Stimulated activated CD8-positive, alpha-beta memory T cell treated with anti-CD3 and anti-CD28 coated beads, Interleukin-7, amount 100 ng/mL, for 48 hours (primary cell): Measurements from ENCODE around the gene LIPG.
"Not testable (repeated sequence)": the region's sequence is repeated elsewhere in the genome, so short reads cannot be mapped to it uniquely, and the experiment has no call there.

Experiments
- DNase-seq, 2 donors: peaks; one replicate each; pipeline ENCODE4 v3.0.0-alpha.2; 2020; ENCODE audit warnings: low read depth in 1 of 2; ENCODE audit errors: extremely low read depth in 1 of 2

LIPG gene

DNA sequence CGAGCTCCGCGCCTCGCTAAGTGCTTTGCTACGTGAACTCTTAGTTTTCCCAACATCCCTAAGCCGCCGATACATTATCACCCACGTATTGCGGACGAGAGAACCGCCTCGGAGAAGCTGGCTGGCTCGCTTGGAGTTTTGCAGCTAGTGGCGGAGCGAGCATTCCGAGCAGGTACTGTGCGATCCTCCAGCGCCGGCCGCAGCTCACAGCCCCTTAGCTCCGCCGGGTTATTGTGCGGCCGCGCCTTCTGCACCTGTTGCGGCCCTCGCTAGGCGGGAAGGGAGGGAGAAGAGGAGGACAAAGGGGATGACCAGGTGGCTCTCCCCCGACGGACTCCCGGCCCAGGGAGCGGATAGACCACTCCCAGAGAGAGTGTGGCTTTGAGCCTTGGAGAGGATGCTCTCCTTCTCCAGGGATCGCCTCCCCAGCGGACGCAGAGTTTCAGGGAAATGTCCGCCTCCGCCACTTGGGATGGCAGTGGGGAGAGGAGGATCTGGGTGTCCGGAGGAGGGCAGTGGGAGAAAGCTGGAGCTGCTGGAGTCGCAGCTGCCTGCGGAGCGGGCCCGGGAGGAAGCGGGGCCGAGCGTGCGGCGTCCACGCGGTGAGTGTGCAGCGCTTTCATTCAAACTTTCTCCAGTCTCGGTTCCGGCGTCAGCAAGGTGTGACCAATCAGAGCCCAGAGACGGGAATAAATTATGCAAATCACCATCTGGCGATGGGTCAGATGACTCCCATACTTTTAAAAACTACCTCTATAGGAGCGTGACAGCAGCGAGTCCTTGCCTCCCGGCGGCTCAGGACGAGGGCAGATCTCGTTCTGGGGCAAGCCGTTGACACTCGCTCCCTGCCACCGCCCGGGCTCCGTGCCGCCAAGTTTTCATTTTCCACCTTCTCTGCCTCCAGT, at the start of gene LIPG:
TSS of gene LIPG (plus strand) at position 769 of the 905 bp plus-strand sequence. CDS start 252 bp downstream, outside the sequence.
- DNase-seq: peak; percentile 19 to 25

DNA sequence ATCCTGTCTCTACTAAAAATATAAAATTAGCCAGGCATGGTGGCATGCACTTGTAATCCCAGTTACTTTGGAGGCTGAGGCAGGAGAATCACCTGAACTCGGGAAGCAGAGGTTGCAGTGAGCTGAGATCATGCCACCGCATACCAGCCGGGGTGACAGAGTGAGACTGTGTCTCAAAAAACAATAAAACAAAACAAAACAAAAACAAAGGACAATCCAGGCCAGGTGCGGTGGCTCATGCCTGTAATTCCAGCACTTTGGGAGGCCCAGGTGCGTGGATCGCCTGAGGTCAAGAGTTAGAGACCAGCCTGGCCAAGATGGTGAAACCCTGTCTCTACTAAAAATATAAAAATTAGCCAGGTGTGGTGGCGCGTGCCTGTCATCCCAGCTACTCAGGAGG, 49.0 kb upstream of the LIPG start:
- DNase-seq: not testable (repeated sequence)

DNA sequence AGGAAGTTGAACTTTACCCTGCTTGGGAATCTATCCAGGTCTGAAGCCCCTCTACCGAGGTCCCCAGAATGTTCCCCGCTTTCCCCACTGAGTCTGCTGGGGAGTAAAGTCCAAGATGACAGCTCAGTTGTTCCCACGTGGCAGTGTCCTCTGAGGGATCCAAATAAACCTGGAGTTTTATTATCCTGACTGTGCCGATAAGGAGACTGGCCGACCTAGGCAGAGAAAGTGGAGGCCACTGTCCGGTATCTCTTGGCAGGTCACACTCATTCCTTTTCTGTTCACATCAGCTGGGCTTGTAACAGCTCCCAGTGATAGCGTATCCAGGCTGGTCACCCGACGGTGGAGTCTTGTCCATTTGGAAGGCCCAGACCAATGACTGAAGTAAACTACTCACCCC, 47.3 kb upstream of the LIPG start:
- DNase-seq: no peak

DNA sequence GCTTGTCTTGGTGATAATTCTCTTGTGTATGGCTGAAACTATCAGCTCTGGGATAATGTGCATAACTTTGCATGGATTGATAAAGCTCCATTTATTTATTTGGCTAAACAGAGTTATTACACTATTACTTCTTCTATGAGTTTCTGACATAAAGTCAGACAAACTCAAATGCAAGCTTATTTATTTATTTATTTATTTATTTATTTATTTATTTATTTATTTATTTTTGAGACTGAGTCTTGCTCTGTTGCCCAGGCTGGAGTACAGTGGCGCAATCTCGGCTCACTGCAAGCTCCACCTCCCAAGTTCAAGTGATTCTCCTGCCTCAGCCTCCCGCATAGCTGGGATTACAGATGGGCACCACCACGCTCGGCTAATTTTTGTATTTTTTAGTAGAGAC, 46.9 kb upstream of the LIPG start:
- not testable (repeated sequence) for DNase-seq

DNA sequence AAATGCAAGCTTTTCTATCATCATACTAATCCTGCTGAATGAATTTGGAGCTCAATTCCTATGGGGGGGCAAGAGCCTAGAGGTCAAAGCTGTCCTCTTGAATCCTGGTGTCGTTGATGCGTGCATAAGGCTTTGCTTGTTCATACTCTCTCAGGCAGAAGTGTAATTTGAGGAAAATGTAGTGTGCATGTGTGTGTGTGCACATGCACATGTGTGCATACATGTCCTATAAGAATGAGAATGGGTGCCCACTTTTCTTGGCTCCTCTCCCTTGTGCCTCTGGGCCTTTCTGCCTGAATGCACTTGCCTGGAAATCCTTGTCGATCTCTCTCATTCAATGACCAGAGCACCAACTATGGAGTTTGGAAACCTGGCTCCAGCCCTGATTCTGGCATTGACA, 46.3 kb upstream of the LIPG start:
- no peak for DNase-seq

DNA sequence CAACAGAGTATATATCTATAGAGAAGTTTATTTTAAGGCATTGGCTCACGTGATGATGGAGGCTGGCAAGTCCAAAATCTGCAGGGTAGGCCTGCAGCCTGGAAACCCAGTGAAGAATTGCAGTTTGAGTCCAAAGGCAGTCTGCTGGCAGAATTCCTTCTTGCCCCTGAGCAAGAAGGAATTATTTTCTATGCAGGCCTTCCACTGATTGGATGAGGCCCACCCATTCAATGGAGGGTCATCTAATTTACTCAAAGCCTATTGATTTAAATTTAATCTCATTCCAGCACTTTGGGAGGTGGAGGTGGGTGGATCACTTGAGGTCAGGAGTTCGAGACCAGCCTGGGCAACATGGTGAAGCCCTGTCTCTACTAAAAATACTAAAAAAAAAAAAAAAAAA, 44.4 kb upstream of the LIPG start:
- DNase-seq: no peak

DNA sequence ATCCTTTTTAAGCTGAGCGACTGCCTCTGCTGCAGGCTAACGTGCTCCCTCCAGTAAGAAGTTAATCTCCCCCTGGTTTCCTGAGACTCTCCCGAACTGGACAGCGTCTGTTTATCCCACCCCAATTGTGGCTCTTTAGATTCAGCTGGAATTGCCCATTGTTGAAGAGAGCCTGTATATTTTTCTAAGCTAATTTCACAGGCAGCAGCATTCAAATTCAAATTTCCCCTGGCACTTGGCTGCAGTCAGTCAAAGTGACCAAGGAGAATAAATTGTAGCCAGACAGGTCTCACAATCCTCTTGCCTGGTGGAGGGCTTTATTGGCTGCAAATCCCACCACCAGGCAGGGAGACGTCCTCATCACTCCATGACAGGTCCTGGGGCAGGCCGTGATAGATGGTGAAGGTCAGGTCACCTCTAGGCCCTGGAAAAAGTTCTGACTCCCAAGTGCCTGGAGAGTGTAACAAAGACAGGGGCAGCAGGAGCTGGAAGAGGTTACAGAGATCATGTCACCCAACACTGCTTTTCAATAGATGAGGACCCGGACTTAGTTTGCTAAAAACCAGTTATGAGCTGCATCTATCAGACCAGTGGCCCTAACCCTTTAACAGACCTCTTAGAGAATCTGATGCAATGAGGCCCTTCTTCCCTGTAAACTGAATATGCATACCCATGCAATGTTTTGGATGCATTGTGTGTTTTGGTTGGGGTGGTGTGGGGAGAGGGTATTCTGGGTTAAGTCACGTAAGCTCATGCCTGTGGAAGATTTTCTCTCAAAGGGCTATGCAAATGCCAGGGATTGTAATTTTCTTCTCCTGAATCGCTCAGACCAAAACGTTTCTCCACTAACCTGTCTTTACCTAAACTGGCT, 42.5 kb upstream of the LIPG start:
- no peak for DNase-seq

DNA sequence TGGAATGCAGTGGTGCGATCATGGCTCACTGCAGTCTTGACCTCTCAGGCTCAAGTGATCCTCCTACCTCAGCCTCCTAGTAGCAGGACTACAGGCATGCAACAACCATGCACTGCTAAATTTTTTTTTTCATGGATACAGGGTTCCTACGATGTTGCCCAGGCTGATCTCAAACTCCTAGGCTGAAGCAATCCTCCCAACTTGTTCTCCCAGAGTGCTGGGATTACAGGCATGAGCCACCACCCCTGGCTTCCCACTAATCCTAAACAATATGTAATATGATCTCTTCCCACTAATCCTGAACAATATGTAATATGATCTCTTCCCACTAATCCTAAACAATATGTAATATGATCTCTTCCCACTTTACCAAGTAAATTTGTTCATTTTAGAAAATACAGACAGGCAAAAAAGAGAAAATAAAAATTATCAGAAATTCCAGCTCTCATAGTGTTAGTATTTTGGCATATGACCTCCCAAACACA, 41.2 kb upstream of the LIPG start:
- no peak for DNase-seq

DNA sequence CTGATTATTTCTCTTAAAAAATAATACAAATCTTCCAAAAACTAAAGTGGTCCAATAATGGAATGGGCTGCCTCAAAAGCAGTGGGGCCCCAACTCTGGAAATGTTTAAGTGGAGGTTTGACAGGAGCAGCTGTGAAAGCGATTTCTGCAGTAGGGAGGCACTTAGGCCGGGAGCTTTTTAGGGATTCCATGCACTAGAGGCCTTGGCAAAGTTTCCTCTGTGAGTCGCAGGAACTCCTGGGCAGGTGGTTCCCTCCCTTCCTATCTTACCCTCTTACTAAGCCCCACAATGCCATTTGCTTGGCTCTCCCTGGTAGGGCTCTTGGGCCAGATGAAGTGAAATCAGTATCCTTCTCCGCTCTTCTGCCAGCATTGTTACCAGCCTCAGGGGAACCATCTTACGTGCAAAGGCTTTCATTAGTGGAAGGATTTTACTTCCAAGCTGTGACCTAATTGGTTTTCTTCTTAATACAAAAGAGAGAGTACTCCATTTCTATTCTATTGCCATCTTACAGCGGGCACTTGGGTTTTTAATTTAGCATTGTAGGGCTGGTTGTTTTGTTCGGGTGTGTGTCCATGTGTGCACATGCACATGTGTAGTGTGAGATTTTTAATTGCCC, 40.5 kb upstream of the LIPG start:
- DNase-seq: no peak

DNA sequence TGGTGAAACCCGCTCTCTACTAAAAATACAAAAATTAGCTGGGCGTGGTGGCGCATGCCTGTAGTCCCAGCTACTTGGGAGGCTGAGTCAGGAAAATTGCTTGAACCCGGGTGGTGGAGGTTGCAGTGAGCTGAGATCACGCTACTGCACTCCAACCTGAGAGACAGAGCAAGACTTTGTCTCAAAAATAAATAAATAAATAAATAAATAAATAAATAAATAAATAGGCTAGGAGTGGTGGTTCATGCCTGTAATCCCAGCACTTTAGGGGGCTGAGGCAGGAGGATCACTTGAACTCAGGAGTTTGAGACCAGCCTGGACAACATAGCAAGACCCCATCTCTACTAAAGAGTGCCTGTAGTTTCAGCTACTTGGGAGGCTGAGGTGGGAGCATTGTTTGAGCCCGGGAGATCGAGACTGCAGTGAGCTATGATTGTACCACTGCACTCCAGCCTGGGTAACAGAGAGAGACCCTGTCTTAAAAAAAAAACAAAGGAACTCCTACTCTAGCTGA, 38.2 kb upstream of the LIPG start:
- not testable (repeated sequence) for DNase-seq

DNA sequence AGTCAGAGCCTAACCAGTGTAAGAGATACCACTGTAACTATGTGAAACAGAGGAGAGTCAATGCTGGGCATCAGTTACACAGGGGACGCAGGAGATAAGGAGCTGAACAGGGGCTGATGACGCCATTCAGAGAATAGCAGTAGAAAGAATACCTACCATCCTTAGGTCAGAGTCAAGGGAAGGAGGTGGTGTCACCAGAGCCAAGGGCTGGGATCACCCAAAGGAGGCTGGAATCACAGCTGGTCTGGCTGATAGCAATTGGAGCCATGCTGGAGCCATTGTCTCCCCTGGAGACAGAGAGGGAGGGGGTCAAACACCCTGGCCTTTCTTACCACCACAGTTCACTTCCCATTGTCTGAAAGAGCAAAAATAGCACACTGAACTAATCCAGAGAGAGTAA, 37.5 kb upstream of the LIPG start:
- no peak for DNase-seq

DNA sequence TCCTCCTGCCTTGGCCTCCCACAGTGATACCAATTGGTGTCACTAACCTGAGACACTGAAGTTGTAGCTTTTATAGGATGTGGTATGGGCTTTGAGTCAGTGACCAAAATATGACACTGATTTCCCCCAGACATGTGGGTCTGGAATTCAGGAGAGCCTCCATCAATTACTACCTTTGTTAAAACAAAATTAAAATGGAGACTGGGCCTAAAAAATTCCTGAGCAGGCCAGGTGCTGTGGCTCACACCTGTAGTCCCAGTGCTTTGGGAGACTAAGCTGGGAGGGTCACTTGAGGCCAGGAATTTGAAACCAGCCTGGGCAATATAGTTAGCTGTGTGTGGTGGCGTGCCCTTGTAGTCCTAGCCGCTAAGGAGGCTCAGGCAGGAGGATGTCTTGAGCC, 36.9 kb upstream of the LIPG start:
- no peak for DNase-seq

DNA sequence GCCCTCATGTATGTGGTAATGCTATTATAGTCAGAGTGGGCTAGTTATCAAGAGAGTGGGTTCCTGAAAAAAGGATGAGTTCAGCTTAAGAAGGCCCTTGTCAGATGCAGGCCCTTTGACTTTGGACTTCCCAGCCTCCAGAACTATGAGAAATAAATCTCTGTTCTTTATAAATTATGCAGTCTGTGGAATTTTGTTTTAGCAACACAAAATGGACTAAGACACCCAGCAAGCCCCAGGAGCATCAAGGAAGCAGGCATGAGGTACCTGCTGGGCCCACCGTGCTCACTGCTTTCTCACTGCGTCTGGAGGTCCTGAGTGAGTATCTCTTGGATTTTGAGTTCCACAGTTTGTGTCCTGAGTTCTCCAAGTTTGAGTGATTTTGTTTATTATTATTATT, 35.9 kb upstream of the LIPG start:
- no peak for DNase-seq

DNA sequence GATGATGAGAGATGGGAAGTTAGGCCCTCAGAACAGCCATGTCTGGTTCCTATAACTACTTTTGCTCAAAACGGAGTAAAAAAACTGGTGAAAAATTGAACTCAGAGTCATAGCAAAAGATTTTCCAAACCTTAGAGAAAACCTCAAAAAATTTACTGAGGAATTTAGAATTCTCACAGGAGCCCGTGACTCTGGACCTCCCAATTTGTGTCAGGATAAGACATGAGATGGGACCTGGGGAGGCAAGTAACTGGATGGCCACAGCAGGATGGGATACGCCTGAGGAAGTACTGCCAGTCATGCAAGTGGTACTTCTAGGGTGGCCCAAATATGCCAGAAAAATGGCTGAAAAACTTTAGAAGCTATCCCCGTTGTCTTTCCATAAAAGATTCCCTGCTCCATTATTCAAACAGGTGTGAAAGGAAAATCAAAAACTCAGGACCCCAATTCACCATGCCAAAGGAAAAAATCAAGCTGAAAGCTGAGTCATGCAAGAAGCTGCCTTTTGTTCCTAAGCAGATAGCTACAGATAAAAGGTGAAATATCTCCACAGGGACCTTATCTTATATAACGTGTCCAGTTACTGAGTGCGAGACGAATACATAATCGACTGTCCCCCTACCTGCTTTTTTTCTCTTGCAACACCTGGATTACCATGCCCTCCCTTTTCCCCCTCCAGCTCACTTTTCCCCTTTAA, 34.1 kb upstream of the LIPG start:
- DNase-seq: no peak

DNA sequence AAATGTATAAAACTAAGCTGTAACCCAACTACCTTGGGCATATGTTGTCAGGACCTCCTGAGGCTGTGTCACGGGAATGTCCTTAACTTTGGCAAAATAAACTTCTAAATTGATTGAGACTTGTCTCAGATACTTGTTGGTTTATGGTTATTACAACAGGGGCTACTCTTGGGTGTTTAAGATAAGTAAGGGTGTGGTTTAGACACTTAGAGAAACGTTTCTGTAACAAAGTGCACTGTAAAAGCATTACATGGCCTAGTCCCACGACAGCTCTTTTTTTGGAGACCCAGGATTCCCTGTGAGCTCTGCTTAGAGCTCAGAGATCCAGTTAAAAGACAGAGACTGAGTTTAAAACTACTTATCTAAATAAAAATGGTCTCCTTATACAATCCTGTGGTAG, 32.3 kb upstream of the LIPG start:
- no peak for DNase-seq

DNA sequence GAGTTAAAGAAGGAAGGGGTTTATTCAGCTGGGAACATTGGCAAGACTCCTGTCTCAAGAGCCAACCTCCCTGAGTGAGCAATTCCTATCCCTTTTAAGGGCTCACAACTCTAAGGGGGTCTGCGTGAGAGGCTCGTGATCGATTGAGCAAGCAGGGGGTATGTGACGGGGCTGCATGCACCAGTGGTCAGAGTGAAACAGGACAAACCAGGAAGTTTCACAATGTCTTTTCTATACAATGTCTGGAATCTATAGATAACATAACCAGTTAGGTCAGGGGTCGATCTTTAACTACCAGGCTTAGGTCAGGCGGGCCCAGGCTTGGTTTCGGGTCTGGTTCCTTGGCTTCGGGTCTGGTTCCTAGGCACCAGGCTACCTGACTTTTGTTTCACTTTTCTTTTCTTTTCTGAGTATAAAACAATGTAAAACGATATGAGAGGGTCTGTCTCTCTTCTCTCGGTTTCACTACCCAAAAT, 30.1 kb upstream of the LIPG start:
- DNase-seq: no peak

DNA sequence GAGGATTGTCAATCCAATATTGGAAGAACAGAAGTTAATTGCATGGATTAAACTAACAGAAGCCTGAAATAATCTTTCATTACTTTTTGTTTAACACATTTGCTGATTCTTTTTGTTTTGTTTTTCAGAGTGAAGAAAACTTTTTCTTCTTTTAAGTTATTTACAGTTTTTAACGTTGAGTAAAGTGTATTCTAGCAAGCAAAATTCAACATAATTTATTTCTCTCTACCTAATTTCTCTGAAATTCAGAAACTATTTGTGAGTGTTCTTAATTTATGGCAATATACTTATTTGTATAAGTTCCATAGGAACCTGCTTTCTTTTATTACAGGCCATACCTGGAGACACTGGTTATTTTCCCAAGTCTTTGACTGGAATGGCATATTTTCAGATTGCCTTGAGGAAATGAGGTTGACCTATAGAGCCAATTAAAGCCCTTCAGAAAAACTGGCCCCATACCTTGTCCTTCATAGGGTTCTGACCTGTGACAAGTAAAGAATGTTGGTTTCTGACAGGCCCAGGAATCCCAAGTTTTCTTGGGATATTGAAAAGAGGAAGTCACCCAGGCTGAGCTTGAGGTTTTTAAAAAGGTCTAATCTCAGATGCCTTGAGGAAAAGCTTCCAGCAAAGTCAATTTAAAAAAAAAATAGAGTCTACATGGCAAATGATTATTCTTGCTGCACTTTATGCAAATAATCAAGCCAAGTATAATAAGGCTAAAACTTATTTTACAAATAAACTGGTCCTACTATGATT, 26.8 kb upstream of the LIPG start:
- no peak for DNase-seq

DNA sequence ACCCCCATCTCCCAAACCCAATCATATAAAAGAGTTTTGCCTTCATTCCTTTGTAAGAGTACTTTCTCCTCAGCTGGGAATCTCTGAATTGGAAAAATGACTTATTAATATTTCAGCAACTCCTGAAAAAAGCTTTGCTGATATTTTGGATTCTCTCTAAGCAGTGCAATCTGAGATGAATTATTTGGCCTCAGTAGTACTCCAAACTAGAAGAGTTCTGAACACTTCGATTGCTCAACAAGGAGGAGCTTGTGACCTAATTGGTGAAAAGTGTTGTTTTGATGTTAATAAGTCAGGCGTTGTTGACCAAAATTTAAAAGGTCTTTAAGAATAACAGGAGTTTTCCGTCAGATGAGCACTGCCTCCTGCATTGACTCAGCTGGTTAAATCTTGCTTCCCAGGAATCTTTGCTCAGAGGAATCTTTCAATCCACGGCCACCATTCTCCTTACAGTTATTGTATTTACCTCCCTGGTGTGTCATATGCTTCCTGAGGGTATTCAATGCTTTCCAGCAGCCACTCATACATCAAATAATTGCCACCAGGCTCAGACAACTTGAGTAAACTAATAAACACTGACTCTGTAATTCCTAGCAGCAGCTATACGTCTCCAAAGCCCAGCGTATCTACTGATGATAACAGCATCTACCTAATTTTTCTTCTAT, 24.5 kb upstream of the LIPG start:
- DNase-seq: no peak

DNA sequence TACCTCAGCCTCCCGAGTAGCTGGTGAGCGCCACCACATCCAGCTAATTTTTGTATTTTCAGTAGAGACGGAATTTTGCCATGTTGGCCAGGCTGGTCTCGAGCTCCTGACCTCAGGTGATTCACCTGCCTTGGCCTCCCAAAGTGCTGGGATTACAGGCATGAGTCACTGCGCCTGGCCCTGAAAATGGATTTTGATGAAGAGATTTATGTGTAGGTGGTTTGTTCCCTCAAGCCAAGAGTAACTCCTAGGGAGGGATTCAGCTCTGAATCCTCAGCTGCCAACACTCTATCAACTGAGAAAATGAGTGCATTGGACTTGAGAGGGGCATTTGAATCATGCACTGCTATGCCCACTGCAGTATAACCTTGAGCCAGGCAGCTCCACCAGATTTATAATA, 17.5 kb upstream of the LIPG start:
- DNase-seq: no peak
